ENCODE results near the gene RAP2B.
"Not testable (repeated sequence)": the region's sequence is repeated elsewhere in the genome, so short reads cannot be mapped to it uniquely, and the experiment has no call there.

RAP2B gene

GRCh38 chr3:153193786-153194476, 31.9 kb downstream of the RAP2B start:
- H3K79me2 ChIP-seq (ENCODE audit: control insufficient read depth, insufficient read depth, low read length, unreplicated experiment); H2AFZ ChIP-seq (ENCODE audit: low read length, unreplicated experiment); H3K4me3 ChIP-seq (ENCODE audit: low read depth, low read length); H3K36me3 ChIP-seq (ENCODE audit: insufficient read depth, low read length); H3K27me3 ChIP-seq (ENCODE audit: insufficient read depth, low read length); H3K27ac ChIP-seq (ENCODE audit: low read depth, low read length); H3K4me1 ChIP-seq (ENCODE audit: control insufficient read depth, insufficient read depth, low read length, unreplicated experiment): not testable (repeated sequence)

DNA sequence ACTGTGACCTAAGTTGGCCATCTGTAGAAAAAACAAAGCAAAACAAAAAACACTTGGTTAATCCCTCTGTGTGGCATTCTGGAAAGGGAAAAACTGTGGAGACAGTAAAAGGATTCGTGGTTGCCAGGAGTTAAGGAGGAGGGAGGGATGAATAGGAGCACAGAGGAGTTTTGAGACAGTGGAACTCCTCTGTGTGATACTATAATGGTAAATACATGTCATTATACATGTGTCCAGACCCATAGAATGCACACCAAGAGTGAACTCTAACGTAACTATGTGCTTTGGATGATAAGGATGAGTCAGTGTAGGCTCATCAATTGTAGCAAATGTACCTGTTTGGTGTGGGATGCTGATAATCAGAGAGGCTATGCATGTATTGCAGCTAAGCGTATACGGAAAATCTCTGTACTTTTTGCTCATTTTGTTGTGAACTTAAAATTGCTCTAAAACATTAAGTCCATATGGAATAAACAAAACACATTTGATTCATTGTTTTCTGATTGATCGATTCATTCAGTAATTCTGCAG, 33.4 kb downstream of the RAP2B start:
- Histone ChIP-seq H3K36me3 (ENCODE audit: insufficient read depth, low read length) (no peaks in the 10 kb centered on the region), H3K27me3 (ENCODE audit: insufficient read depth, low read length) (no peaks in the 10 kb centered on the region), H3K4me3 (ENCODE audit: low read depth, low read length) (no peak overlapping the region), H3K4me1 (ENCODE audit: control insufficient read depth, insufficient read depth, low read length, unreplicated experiment) (no peaks in the 10 kb centered on the region), H2AFZ (ENCODE audit: low read length, unreplicated experiment) (no peak overlapping the region), H3K79me2 (ENCODE audit: control insufficient read depth, insufficient read depth, low read length, unreplicated experiment) (no peaks in the 10 kb centered on the region), H3K27ac (ENCODE audit: low read depth, low read length) (no peak overlapping the region)

GRCh38 chr3:153209596-153209995, 47.6 kb downstream of the RAP2B start:
- Histone ChIP-seq H3K4me1 (ENCODE audit: control insufficient read depth, insufficient read depth, low read length, unreplicated experiment) (peaks cover 14% of the 10 kb centered on the region), H3K27me3 (ENCODE audit: insufficient read depth, low read length) (no peaks in the 10 kb centered on the region), H3K79me2 (ENCODE audit: control insufficient read depth, insufficient read depth, low read length, unreplicated experiment) (no peaks in the 10 kb centered on the region), H3K27ac (ENCODE audit: low read depth, low read length) (peak overlapping the region; percentile 61), H2AFZ (ENCODE audit: low read length, unreplicated experiment) (peak overlapping the region; percentile 49), H3K36me3 (ENCODE audit: insufficient read depth, low read length) (no peaks in the 10 kb centered on the region), H3K4me3 (ENCODE audit: low read depth, low read length) (peak overlapping the region; percentile 3; the same call in 1 of the 2 replicates)

- peak overlapping the region; percentile 61 for H3K27ac ChIP-seq (ENCODE audit: low read depth, low read length)
- peak overlapping the region; percentile 49 for H2AFZ ChIP-seq (ENCODE audit: low read length, unreplicated experiment)
- peak overlapping the region; percentile 3; the same call in 1 of the 2 replicates for H3K4me3 ChIP-seq (ENCODE audit: low read depth, low read length)
- peaks cover 14% of the 10 kb centered on the region for H3K4me1 ChIP-seq (ENCODE audit: control insufficient read depth, insufficient read depth, low read length, unreplicated experiment)
- no peaks in the 10 kb centered on the region for H3K36me3 ChIP-seq (ENCODE audit: insufficient read depth, low read length)
- H3K79me2 ChIP-seq (ENCODE audit: control insufficient read depth, insufficient read depth, low read length, unreplicated experiment), result no peaks in the 10 kb centered on the region
- H3K27me3 ChIP-seq (ENCODE audit: insufficient read depth, low read length), result no peaks in the 10 kb centered on the region
Measured at GRCh38 chr3:153210146-153210545, 48.1 kb downstream of the RAP2B start.

GRCh38 chr3:153210660-153211059, 48.6 kb downstream of the RAP2B start:
- Histone ChIP-seq H3K36me3 (ENCODE audit: insufficient read depth, low read length) (no peaks in the 10 kb centered on the region), H2AFZ (ENCODE audit: low read length, unreplicated experiment) (no peak overlapping the region), H3K27me3 (ENCODE audit: insufficient read depth, low read length) (no peaks in the 10 kb centered on the region), H3K4me1 (ENCODE audit: control insufficient read depth, insufficient read depth, low read length, unreplicated experiment) (peaks cover 15% of the 10 kb centered on the region), H3K79me2 (ENCODE audit: control insufficient read depth, insufficient read depth, low read length, unreplicated experiment) (no peaks in the 10 kb centered on the region), H3K4me3 (ENCODE audit: low read depth, low read length) (no peak overlapping the region), H3K27ac (ENCODE audit: low read depth, low read length) (no peak overlapping the region)

DNA sequence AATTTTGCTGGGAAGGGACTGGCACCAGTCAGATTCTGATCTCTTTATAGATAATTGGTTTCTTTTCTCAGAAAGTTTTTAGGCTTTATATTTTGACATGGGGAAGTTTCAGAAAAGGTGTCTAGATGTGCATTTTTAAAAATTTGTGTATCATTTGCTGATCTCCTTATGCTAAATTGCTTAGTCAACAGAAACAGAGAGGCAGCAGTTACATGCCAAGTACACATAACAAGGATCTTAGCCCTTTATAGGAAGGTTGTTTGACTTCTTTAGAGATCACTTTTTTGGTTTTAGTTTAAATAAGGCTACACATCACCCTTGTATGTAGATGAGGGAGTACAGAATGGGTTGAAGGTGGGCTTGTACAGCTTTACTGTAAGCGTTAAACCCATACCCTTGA, 53.5 kb downstream of the RAP2B start:
- H3K27me3 ChIP-seq (ENCODE audit: insufficient read depth, low read length), result no peaks in the 10 kb centered on the region
- no peak overlapping the region for H3K4me3 ChIP-seq (ENCODE audit: low read depth, low read length)
- H3K36me3 ChIP-seq (ENCODE audit: insufficient read depth, low read length), result no peaks in the 10 kb centered on the region
- no peak overlapping the region for H2AFZ ChIP-seq (ENCODE audit: low read length, unreplicated experiment)
- H3K79me2 ChIP-seq (ENCODE audit: control insufficient read depth, insufficient read depth, low read length, unreplicated experiment), result no peaks in the 10 kb centered on the region
- H3K4me1 ChIP-seq (ENCODE audit: control insufficient read depth, insufficient read depth, low read length, unreplicated experiment), result peaks cover 13% of the 10 kb centered on the region
- no peak overlapping the region for H3K27ac ChIP-seq (ENCODE audit: low read depth, low read length)

GRCh38 chr3:153215966-153216365, 53.9 kb downstream of the RAP2B start:
- Histone ChIP-seq H3K79me2 (ENCODE audit: control insufficient read depth, insufficient read depth, low read length, unreplicated experiment) (no peaks in the 10 kb centered on the region), H3K27me3 (ENCODE audit: insufficient read depth, low read length) (no peaks in the 10 kb centered on the region), H3K36me3 (ENCODE audit: insufficient read depth, low read length) (no peaks in the 10 kb centered on the region), H3K27ac (ENCODE audit: low read depth, low read length) (no peak overlapping the region), H3K4me3 (ENCODE audit: low read depth, low read length) (no peak overlapping the region), H3K4me1 (ENCODE audit: control insufficient read depth, insufficient read depth, low read length, unreplicated experiment) (peaks cover 18% of the 10 kb centered on the region), H2AFZ (ENCODE audit: low read length, unreplicated experiment) (no peak overlapping the region)

- no peaks in the 10 kb centered on the region for H3K79me2 ChIP-seq (ENCODE audit: control insufficient read depth, insufficient read depth, low read length, unreplicated experiment)
- H3K4me3 ChIP-seq (ENCODE audit: low read depth, low read length), result no peak overlapping the region
- peaks cover 25% of the 10 kb centered on the region for H3K4me1 ChIP-seq (ENCODE audit: control insufficient read depth, insufficient read depth, low read length, unreplicated experiment)
- no peak overlapping the region for H3K27ac ChIP-seq (ENCODE audit: low read depth, low read length)
- no peaks in the 10 kb centered on the region for H3K36me3 ChIP-seq (ENCODE audit: insufficient read depth, low read length)
- H3K27me3 ChIP-seq (ENCODE audit: insufficient read depth, low read length), result no peaks in the 10 kb centered on the region
- H2AFZ ChIP-seq (ENCODE audit: low read length, unreplicated experiment), result no peak overlapping the region
Measured at GRCh38 chr3:153216928-153217327, 54.9 kb downstream of the RAP2B start.

GRCh38 chr3:153219146-153219545, 57.1 kb downstream of the RAP2B start:
- H3K79me2 ChIP-seq (ENCODE audit: control insufficient read depth, insufficient read depth, low read length, unreplicated experiment), result no peaks in the 10 kb centered on the region
- H3K27me3 ChIP-seq (ENCODE audit: insufficient read depth, low read length), result no peaks in the 10 kb centered on the region
- peaks cover 28% of the 10 kb centered on the region for H3K4me1 ChIP-seq (ENCODE audit: control insufficient read depth, insufficient read depth, low read length, unreplicated experiment)
- H3K36me3 ChIP-seq (ENCODE audit: insufficient read depth, low read length), result no peaks in the 10 kb centered on the region
- no peak overlapping the region for H3K4me3 ChIP-seq (ENCODE audit: low read depth, low read length)
- H2AFZ ChIP-seq (ENCODE audit: low read length, unreplicated experiment), result no peak overlapping the region
- H3K27ac ChIP-seq (ENCODE audit: low read depth, low read length), result no peak overlapping the region
